ENCODE results near the gene ODF4.

Gene ODF4

GRCh38 chr17:8339540-8339939 lies at the start of gene ODF4:
Gene ODF4, plus strand, starts transcription at chr17:8339840. Its CDS starts 212 bp downstream, at chr17:8340052.
- Mint-ChIP-seq H3K27ac (no peak within 1 kb of the TSS), H3K4me3 (no peak within 1 kb of the TSS), H3K4me1 (ENCODE audit: low read depth) (peaks cover 5% of the 10 kb centered on the region), H3K36me3 (ENCODE audit: low read depth) (no peaks in the 10 kb centered on the region), H3K9me3 (no peaks in the 10 kb centered on the region), H3K27me3 (ENCODE audit: low read depth) (peaks cover 4% of the 10 kb centered on the region)
- DNase-seq (ENCODE audit: low spot score) = no peak

- Mint-ChIP-seq H3K4me3 (peak overlapping the region; percentile 93), H3K4me1 (ENCODE audit: low read depth) (peaks cover 44% of the 10 kb centered on the region), H3K9me3 (no peaks in the 10 kb centered on the region), H3K27ac (peak overlapping the region; percentile 63), H3K27me3 (ENCODE audit: low read depth) (no peaks in the 10 kb centered on the region), H3K36me3 (ENCODE audit: low read depth) (peaks cover 22% of the 10 kb centered on the region)
- DNase-seq (ENCODE audit: low spot score) = no peak
Measured at GRCh38 chr17:8290043-8290442, 49.6 kb upstream of the ODF4 start.

GRCh38 chr17:8292639-8293395 lies 46.8 kb upstream of the ODF4 start:
- Mint-ChIP-seq H3K27me3 (ENCODE audit: low read depth) (no peaks in the 10 kb centered on the region), H3K4me3 (no peak overlapping the region), H3K27ac (peak overlapping the region; percentile 63), H3K36me3 (ENCODE audit: low read depth) (peaks cover 22% of the 10 kb centered on the region), H3K4me1 (ENCODE audit: low read depth) (peaks cover 42% of the 10 kb centered on the region), H3K9me3 (no peaks in the 10 kb centered on the region)
- DNase-seq (ENCODE audit: low spot score) = no peak

GRCh38 chr17:8294361-8294760 lies 45.3 kb upstream of the ODF4 start:
- peaks cover 40% of the 10 kb centered on the region for H3K4me1 Mint-ChIP-seq (ENCODE audit: low read depth)
- no peaks in the 10 kb centered on the region for H3K9me3 Mint-ChIP-seq
- peaks cover 18% of the 10 kb centered on the region for H3K36me3 Mint-ChIP-seq (ENCODE audit: low read depth)
- no peak for DNase-seq (ENCODE audit: low spot score)
- H3K27ac Mint-ChIP-seq = peak overlapping the region; percentile 94
- H3K4me3 Mint-ChIP-seq = peak overlapping the region; percentile 99
- no peaks in the 10 kb centered on the region for H3K27me3 Mint-ChIP-seq (ENCODE audit: low read depth)

- Mint-ChIP-seq H3K4me3 (peak overlapping the region; percentile 99), H3K4me1 (ENCODE audit: low read depth) (peaks cover 38% of the 10 kb centered on the region), H3K9me3 (no peaks in the 10 kb centered on the region), H3K27me3 (ENCODE audit: low read depth) (no peaks in the 10 kb centered on the region), H3K27ac (peak overlapping the region; percentile 94), H3K36me3 (ENCODE audit: low read depth) (peaks cover 15% of the 10 kb centered on the region)
- DNase-seq (ENCODE audit: low spot score) = no peak
Measured at GRCh38 chr17:8294814-8295316, 44.8 kb upstream of the ODF4 start.

- peak overlapping the region; percentile 7 for H3K27ac Mint-ChIP-seq
- no peaks in the 10 kb centered on the region for H3K27me3 Mint-ChIP-seq (ENCODE audit: low read depth)
- H3K4me3 Mint-ChIP-seq = no peak overlapping the region
- H3K4me1 Mint-ChIP-seq (ENCODE audit: low read depth) = peaks cover 10% of the 10 kb centered on the region
- H3K9me3 Mint-ChIP-seq = no peaks in the 10 kb centered on the region
- no peak for DNase-seq (ENCODE audit: low spot score)
- H3K36me3 Mint-ChIP-seq (ENCODE audit: low read depth) = no peaks in the 10 kb centered on the region
Measured at GRCh38 chr17:8300226-8300625, 39.4 kb upstream of the ODF4 start.

GRCh38 chr17:8300627-8301242 lies 38.9 kb upstream of the ODF4 start:
- Mint-ChIP-seq H3K4me3 (no peak overlapping the region), H3K9me3 (no peaks in the 10 kb centered on the region), H3K27ac (peak overlapping the region; percentile 7), H3K27me3 (ENCODE audit: low read depth) (no peaks in the 10 kb centered on the region), H3K4me1 (ENCODE audit: low read depth) (peaks cover 9% of the 10 kb centered on the region), H3K36me3 (ENCODE audit: low read depth) (no peaks in the 10 kb centered on the region)
- DNase-seq (ENCODE audit: low spot score) = peak; percentile 42

GRCh38 chr17:8310601-8311123 lies 29.0 kb upstream of the ODF4 start:
- no peaks in the 10 kb centered on the region for H3K9me3 Mint-ChIP-seq
- H3K27me3 Mint-ChIP-seq (ENCODE audit: low read depth) = no peaks in the 10 kb centered on the region
- H3K4me1 Mint-ChIP-seq (ENCODE audit: low read depth) = peaks cover 3% of the 10 kb centered on the region
- H3K4me3 Mint-ChIP-seq = no peak overlapping the region
- H3K27ac Mint-ChIP-seq = no peak overlapping the region
- DNase-seq (ENCODE audit: low spot score) = no peak
- no peaks in the 10 kb centered on the region for H3K36me3 Mint-ChIP-seq (ENCODE audit: low read depth)

- no peaks in the 10 kb centered on the region for H3K27me3 Mint-ChIP-seq (ENCODE audit: low read depth)
Measured at GRCh38 chr17:8311131-8311790, 28.4 kb upstream of the ODF4 start.

GRCh38 chr17:8312251-8312650 lies 27.4 kb upstream of the ODF4 start:
- no peak for DNase-seq (ENCODE audit: low spot score)
- peaks cover 3% of the 10 kb centered on the region for H3K4me1 Mint-ChIP-seq (ENCODE audit: low read depth)
- no peak overlapping the region for H3K27ac Mint-ChIP-seq
- H3K9me3 Mint-ChIP-seq = no peaks in the 10 kb centered on the region
- H3K36me3 Mint-ChIP-seq (ENCODE audit: low read depth) = no peaks in the 10 kb centered on the region
- no peak overlapping the region for H3K4me3 Mint-ChIP-seq
- no peaks in the 10 kb centered on the region for H3K27me3 Mint-ChIP-seq (ENCODE audit: low read depth)

More at GRCh38 chr17:8311131-8311790, 28.4 kb upstream of the ODF4 start:
- no peak overlapping the region for H3K27ac Mint-ChIP-seq
- no peak for DNase-seq (ENCODE audit: low spot score)
- H3K9me3 Mint-ChIP-seq = no peaks in the 10 kb centered on the region
- H3K36me3 Mint-ChIP-seq (ENCODE audit: low read depth) = no peaks in the 10 kb centered on the region
- H3K4me1 Mint-ChIP-seq (ENCODE audit: low read depth) = peaks cover 3% of the 10 kb centered on the region
- no peak overlapping the region for H3K4me3 Mint-ChIP-seq

- Mint-ChIP-seq H3K36me3 (ENCODE audit: low read depth) (no peaks in the 10 kb centered on the region), H3K4me3 (no peak overlapping the region), H3K9me3 (no peaks in the 10 kb centered on the region), H3K27me3 (ENCODE audit: low read depth) (no peaks in the 10 kb centered on the region), H3K27ac (no peak overlapping the region), H3K4me1 (ENCODE audit: low read depth) (peaks cover 3% of the 10 kb centered on the region)
- DNase-seq (ENCODE audit: low spot score) = no peak
Measured at GRCh38 chr17:8312726-8313600, 26.7 kb upstream of the ODF4 start.

- H3K27ac Mint-ChIP-seq = no peak overlapping the region
- DNase-seq (ENCODE audit: low spot score) = no peak
Measured at GRCh38 chr17:8314797-8315763, 24.6 kb upstream of the ODF4 start.

More at GRCh38 chr17:8314797-8315763, 24.6 kb upstream of the ODF4 start:
- H3K9me3 Mint-ChIP-seq = no peaks in the 10 kb centered on the region
- H3K36me3 Mint-ChIP-seq (ENCODE audit: low read depth) = no peaks in the 10 kb centered on the region
- peaks cover 2% of the 10 kb centered on the region for H3K4me1 Mint-ChIP-seq (ENCODE audit: low read depth)
- no peak overlapping the region for H3K4me3 Mint-ChIP-seq
- no peaks in the 10 kb centered on the region for H3K27me3 Mint-ChIP-seq (ENCODE audit: low read depth)
